HEK293 (cell line): Measurements from ENCODE around the gene TARBP1.

Source experiments
- CTCF ChIA-PET: fragments of 350-600 bp; formaldehyde crosslinking; extraction: SDS; loops from one replicate; lab custom pipeline; 2021; ENCODE audit warnings: antibody characterized with exemption; lab: Yijun Ruan, JAX
- POLR2A ChIA-PET: fragments of 300-600 bp; formaldehyde crosslinking; extraction: SDS; loops from one replicate; lab custom pipeline; 2020; ENCODE audit warnings: antibody characterized with exemption, inconsistent platforms; lab: Yijun Ruan, JAX
- H3K27ac ChIP-seq: fragments of 200-500 bp; sonication (Bioruptor generic); 2 replicates; pipeline ENCODE4 v1.5.1; 2014; ENCODE audit warnings: low read depth, low read length, control low read depth, inconsistent platforms; ENCODE audit errors: extremely low read depth
- H3K36me3 ChIP-seq, 2 experiments: fragments of 200-500 bp in 1 of 2; sonication (Bioruptor generic) in 1 of 2; 1 replicate in 1 of 2; 2 replicates in 1 of 2; pipeline ENCODE4 v1.5.1; 2014 to 2017; ENCODE audit warnings: inconsistent platforms in 2 of 2, low read length in 2 of 2; ENCODE audit not compliant: control insufficient read depth in 2 of 2, insufficient read depth in 1 of 2
- H3K4me1 ChIP-seq: fragments of 200-500 bp; sonication (Bioruptor generic); 2 replicates; pipeline ENCODE4 v1.5.1; 2014; ENCODE audit warnings: mild to moderate bottlenecking, low read length, inconsistent platforms; ENCODE audit not compliant: control insufficient read depth, insufficient read depth
- H3K4me3 ChIP-seq: 2 replicates; pipeline ENCODE4 v1.5.1; 2011; ENCODE audit warnings: low read depth, mild to moderate bottlenecking, control low read depth, low read length, moderate library complexity
- H3K9me3 ChIP-seq: fragments of 200-500 bp; sonication (Bioruptor generic); 2 replicates; pipeline ENCODE4 v1.5.1; 2014; ENCODE audit warnings: low read depth, low read length, inconsistent platforms; ENCODE audit not compliant: control insufficient read depth, insufficient read depth
- FEZF1 ChIP-seq: fragments of 450-650 bp; formaldehyde crosslinking; IDR thresholded peaks from 2 replicates; pipeline ENCODE4 v1.5.1; 2016; ENCODE audit warnings: missing biosample characterization, missing genetic modification characterization
- GLI4 ChIP-seq: fragments of 450-650 bp; formaldehyde crosslinking; IDR thresholded peaks from 2 replicates; pipeline ENCODE4 v1.5.1; 2016; ENCODE audit warnings: missing biosample characterization, missing genetic modification characterization
- GLIS1 ChIP-seq: fragments of 450-650 bp; formaldehyde crosslinking; IDR thresholded peaks from 2 replicates; pipeline ENCODE4 v1.5.1; 2016; ENCODE audit warnings: missing biosample characterization, missing genetic modification characterization
- HOXD13 ChIP-seq: sonication (generic); formaldehyde crosslinking; IDR thresholded peaks from 2 replicates; pipeline ENCODE4 v1.8.0; 2022; ENCODE audit warnings: missing genetic modification reagents, borderline replicate concordance
- KLF1 ChIP-seq: fragments of 450-650 bp; formaldehyde crosslinking; IDR thresholded peaks from 2 replicates; pipeline ENCODE4 v1.5.1; 2016; ENCODE audit warnings: missing biosample characterization, missing genetic modification characterization
- MEIS1 ChIP-seq: sonication (generic); formaldehyde crosslinking; IDR thresholded peaks from 2 replicates; pipeline ENCODE4 v1.8.1; 2022; ENCODE audit warnings: missing genetic modification reagents, mild to moderate bottlenecking, borderline replicate concordance
- SP7 ChIP-seq: fragments of 450-650 bp; formaldehyde crosslinking; IDR thresholded peaks from 2 replicates; pipeline ENCODE4 v1.5.1; 2016; ENCODE audit warnings: missing biosample characterization, missing genetic modification characterization
- TRIM28 ChIP-seq: IDR thresholded peaks from 2 replicates; pipeline ENCODE4 v1.6.1; 2011; ENCODE audit warnings: low read length, control low read depth, borderline replicate concordance
- ZBTB48 ChIP-seq: fragments of 450-650 bp; formaldehyde crosslinking; IDR thresholded peaks from 2 replicates; pipeline ENCODE4 v1.5.1; 2016; ENCODE audit warnings: missing biosample characterization, missing genetic modification characterization
- ZNF10 ChIP-seq: fragments of 450-650 bp; formaldehyde crosslinking; IDR thresholded peaks from 2 replicates; pipeline ENCODE4 v1.5.1; 2017; ENCODE audit warnings: missing biosample characterization, missing genetic modification characterization
- ZNF157 ChIP-seq: fragments of 450-650 bp; formaldehyde crosslinking; IDR thresholded peaks from 2 replicates; pipeline ENCODE4 v1.5.1; 2016; ENCODE audit warnings: missing biosample characterization, missing genetic modification characterization
- ZNF169 ChIP-seq: fragments of 450-650 bp; formaldehyde crosslinking; IDR thresholded peaks from 2 replicates; pipeline ENCODE4 v1.5.1; 2016; ENCODE audit warnings: missing biosample characterization, missing genetic modification characterization
- ZNF19 ChIP-seq: fragments of 450-650 bp; formaldehyde crosslinking; IDR thresholded peaks from 2 replicates; pipeline ENCODE4; 2016; ENCODE audit warnings: missing biosample characterization, missing genetic modification characterization, low read depth
- ZNF211 ChIP-seq: fragments of 450-650 bp; formaldehyde crosslinking; IDR thresholded peaks from 2 replicates; pipeline ENCODE4 v1.5.1; 2016; ENCODE audit warnings: low read depth, missing biosample characterization, missing genetic modification characterization
- ZNF23 ChIP-seq: fragments of 450-650 bp; formaldehyde crosslinking; IDR thresholded peaks from 2 replicates; pipeline ENCODE4 v1.5.1; 2016; ENCODE audit warnings: missing biosample characterization, missing genetic modification characterization, borderline replicate concordance
- ZNF335 ChIP-seq: fragments of 450-650 bp; formaldehyde crosslinking; conservative IDR thresholded peaks from 2 replicates; pipeline ENCODE4 v1.5.1; 2016; ENCODE audit warnings: missing biosample characterization, missing genetic modification characterization
- ZNF350 ChIP-seq: fragments of 450-650 bp; formaldehyde crosslinking; IDR thresholded peaks from 2 replicates; pipeline ENCODE4 v1.5.0; 2017; ENCODE audit warnings: missing biosample characterization, mild to moderate bottlenecking, missing genetic modification characterization
- ZNF366 ChIP-seq: fragments of 450-650 bp; formaldehyde crosslinking; conservative IDR thresholded peaks from 2 replicates; pipeline ENCODE4 v1.5.1; 2016; ENCODE audit warnings: missing biosample characterization, missing genetic modification characterization
- ZNF501 ChIP-seq: fragments of 450-650 bp; formaldehyde crosslinking; IDR thresholded peaks from 2 replicates; pipeline ENCODE4 v1.5.1; 2016; ENCODE audit warnings: missing biosample characterization, missing genetic modification characterization
- ZNF560 ChIP-seq: fragments of 450-650 bp; formaldehyde crosslinking; IDR thresholded peaks from 2 replicates; pipeline ENCODE4 v1.5.1; 2017; ENCODE audit warnings: missing biosample characterization, missing genetic modification characterization, borderline replicate concordance
- ZNF596 ChIP-seq: fragments of 450-650 bp; IDR thresholded peaks from 2 replicates; pipeline ENCODE4 v1.5.0; 2018; ENCODE audit warnings: missing biosample characterization, mild to moderate bottlenecking, missing genetic modification characterization, moderate library complexity
- ZNF626 ChIP-seq: fragments of 450-650 bp; sonication (Bioruptor Pico); formaldehyde crosslinking; IDR thresholded peaks from 2 replicates; pipeline ENCODE4 v1.5.1; 2018; ENCODE audit warnings: missing biosample characterization, missing genetic modification characterization, inconsistent platforms
- ZNF664 ChIP-seq: fragments of 450-650 bp; formaldehyde crosslinking; IDR thresholded peaks from 2 replicates; pipeline ENCODE4 v1.5.1; 2016; ENCODE audit warnings: missing biosample characterization, missing genetic modification characterization
- ZNF785 ChIP-seq: fragments of 450-650 bp; formaldehyde crosslinking; IDR thresholded peaks from 2 replicates; pipeline ENCODE4 v1.5.1; 2016; ENCODE audit warnings: missing biosample characterization, missing genetic modification characterization
- ZSCAN16 ChIP-seq: fragments of 450-650 bp; formaldehyde crosslinking; IDR thresholded peaks from 2 replicates; pipeline ENCODE4 v1.5.1; 2016; ENCODE audit warnings: missing biosample characterization, missing genetic modification characterization
- TF ChIP-seq, protein P1 (sequence below): fragments of 450-650 bp; formaldehyde crosslinking; IDR thresholded peaks from 2 replicates; pipeline ENCODE4 v1.5.1; 2017; ENCODE audit warnings: missing biosample characterization, mild to moderate bottlenecking, missing genetic modification characterization, moderate library complexity
- TF ChIP-seq, protein P2 (sequence below): fragments of 450-650 bp; formaldehyde crosslinking; IDR thresholded peaks from 2 replicates; pipeline ENCODE4 v1.5.1; 2016; ENCODE audit warnings: missing biosample characterization, missing genetic modification characterization
- TF ChIP-seq, protein P3 (sequence below): fragments of 450-650 bp; formaldehyde crosslinking; IDR thresholded peaks from 2 replicates; pipeline ENCODE4 v1.5.1; 2017; ENCODE audit warnings: missing biosample characterization, missing genetic modification characterization

The TARBP1 gene

DNA sequence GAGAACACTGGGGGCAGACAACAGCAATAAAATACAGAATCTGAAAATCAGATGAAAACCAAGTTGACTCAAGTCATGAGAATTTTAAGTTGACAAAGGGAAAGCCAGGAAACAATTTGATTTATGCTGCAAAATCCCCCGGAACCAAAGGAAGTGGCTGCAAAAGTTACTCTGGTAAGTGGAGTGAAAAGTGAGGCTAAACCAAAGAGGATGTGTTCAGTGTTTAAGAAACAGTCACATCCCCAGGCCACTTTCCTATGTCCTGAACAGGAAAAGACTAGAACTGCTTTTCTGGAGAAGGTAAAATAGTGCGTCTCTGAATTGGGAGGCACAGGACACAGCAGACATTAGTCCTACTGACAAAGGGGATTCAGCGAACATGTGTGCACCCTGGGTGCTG lies 5.9 kb downstream of the TARBP1 start:
- no peak overlapping the region for H3K27ac ChIP-seq
- ChIA-PET CTCF (interaction anchor here (1.5 kb wide), 1 partner anchor 14 kb away, joined by 4 read pairs; no protein-coding TSS in a partner anchor), POLR2A (no interaction called here)
- H3K4me3 ChIP-seq = no peak overlapping the region
- H3K36me3 ChIP-seq = peaks cover 0 to 21% of the 10 kb centered on the region in 2 experiments; a peak in 2 of 3 replicates
- no peak for TF ChIP-seq ZNF211 (tag by site-specific recombination)
- TF ChIP-seq TRIM28 = no peak
- TF ChIP-seq ZNF157 (tag by site-specific recombination) = no peak
- TF ChIP-seq ZNF350 (tag by site-specific recombination) = no peak
- no peak for TF ChIP-seq KLF1
- TF ChIP-seq ZNF366 (tag by site-specific recombination) = no peak
- no peak for TF ChIP-seq ZNF335 (tag by site-specific recombination)
- TF ChIP-seq, protein P1, sequence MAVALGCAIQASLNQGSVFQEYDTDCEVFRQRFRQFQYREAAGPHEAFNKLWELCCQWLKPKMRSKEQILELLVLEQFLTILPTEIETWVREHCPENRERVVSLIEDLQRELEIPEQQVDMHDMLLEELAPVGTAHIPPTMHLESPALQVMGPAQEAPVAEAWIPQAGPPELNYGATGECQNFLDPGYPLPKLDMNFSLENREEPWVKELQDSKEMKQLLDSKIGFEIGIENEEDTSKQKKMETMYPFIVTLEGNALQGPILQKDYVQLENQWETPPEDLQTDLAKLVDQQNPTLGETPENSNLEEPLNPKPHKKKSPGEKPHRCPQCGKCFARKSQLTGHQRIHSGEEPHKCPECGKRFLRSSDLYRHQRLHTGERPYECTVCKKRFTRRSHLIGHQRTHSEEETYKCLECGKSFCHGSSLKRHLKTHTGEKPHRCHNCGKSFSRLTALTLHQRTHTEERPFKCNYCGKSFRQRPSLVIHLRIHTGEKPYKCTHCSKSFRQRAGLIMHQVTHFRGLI = no peak
- no peak for TF ChIP-seq FEZF1 (tag by site-specific recombination)
- no peak for TF ChIP-seq ZNF23 (tag by site-specific recombination)
- TF ChIP-seq, protein P2, sequence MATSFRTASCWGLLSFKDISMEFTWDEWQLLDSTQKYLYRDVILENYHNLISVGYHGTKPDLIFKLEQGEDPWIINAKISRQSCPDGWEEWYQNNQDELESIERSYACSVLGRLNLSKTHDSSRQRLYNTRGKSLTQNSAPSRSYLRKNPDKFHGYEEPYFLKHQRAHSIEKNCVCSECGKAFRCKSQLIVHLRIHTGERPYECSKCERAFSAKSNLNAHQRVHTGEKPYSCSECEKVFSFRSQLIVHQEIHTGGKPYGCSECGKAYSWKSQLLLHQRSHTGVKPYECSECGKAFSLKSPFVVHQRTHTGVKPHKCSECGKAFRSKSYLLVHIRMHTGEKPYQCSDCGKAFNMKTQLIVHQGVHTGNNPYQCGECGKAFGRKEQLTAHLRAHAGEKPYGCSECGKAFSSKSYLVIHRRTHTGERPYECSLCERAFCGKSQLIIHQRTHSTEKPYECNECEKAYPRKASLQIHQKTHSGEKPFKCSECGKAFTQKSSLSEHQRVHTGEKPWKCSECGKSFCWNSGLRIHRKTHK (tag by site-specific recombination) = no peak
- no peak for TF ChIP-seq ZNF626 (tag by site-specific recombination)
- no peak for TF ChIP-seq ZNF169 (tag by site-specific recombination)
- TF ChIP-seq MEIS1 (CRISPR knock-in tag) = no peak
- TF ChIP-seq ZBTB48 (tag by site-specific recombination) = no peak
- H3K9me3 ChIP-seq = no peaks in the 10 kb centered on the region
- H3K4me1 ChIP-seq = peaks cover 26% of the 10 kb centered on the region

DNA sequence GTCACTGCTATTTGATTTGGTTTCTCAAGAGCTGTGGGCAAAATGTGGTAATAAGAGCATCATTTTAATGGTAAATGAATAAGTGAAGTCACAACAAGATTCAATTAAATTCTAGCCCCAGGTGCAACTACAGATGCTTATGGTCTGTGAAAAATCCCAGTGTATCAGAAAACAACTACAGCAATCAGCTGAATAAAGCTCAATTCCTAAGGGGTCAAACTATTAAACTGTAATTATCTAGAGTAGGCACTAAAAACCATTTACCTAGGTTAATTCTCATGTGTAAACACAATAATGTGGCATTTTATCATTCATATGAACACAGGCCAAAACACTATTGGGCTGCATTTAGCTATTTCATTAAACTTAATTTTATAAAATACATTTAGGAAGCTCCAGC lies 9.6 kb downstream of the TARBP1 start:
- TF ChIP-seq, protein P3, sequence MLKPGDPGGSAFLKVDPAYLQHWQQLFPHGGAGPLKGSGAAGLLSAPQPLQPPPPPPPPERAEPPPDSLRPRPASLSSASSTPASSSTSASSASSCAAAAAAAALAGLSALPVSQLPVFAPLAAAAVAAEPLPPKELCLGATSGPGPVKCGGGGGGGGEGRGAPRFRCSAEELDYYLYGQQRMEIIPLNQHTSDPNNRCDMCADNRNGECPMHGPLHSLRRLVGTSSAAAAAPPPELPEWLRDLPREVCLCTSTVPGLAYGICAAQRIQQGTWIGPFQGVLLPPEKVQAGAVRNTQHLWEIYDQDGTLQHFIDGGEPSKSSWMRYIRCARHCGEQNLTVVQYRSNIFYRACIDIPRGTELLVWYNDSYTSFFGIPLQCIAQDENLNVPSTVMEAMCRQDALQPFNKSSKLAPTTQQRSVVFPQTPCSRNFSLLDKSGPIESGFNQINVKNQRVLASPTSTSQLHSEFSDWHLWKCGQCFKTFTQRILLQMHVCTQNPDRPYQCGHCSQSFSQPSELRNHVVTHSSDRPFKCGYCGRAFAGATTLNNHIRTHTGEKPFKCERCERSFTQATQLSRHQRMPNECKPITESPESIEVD (tag by site-specific recombination) = peak; percentile 61; the same call in 1 of the 2 replicates
- TF ChIP-seq ZNF785 (tag by site-specific recombination) = no peak
- H3K4me1 ChIP-seq = peaks cover 3% of the 10 kb centered on the region
- no peak overlapping the region for H3K4me3 ChIP-seq
- H3K36me3 ChIP-seq = peaks cover 30 to 42% of the 10 kb centered on the region in 2 experiments
- ChIA-PET CTCF (no interaction called here), POLR2A (interaction anchor here (0.6 kb wide), 1 partner anchor 304 kb away, joined by 5 read pairs; no protein-coding TSS in a partner anchor)
- no peak overlapping the region for H3K27ac ChIP-seq
- H3K9me3 ChIP-seq = no peaks in the 10 kb centered on the region

DNA sequence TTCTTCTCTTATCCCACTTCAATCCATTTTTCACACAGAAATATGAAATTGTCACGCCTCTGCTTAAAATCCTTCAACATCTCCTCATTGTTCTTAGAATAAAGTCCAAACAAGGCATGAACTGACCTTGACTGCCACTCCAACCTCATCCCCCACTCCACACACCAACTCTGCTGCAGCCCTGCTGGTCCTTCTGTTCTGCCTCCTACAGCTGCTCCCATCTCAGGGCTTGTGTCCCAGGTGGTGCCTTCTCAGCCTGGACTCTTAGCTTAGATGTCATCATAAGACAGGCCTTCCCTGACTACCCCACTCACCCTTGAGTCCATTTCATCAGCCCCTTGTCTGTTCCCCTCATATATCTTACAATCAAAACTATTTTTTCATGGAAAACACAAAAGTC lies 10.4 kb downstream of the TARBP1 start:
- Histone ChIP-seq H3K36me3 (peaks cover 32 to 43% of the 10 kb centered on the region in 2 experiments), H3K9me3 (no peaks in the 10 kb centered on the region), H3K4me3 (no peak overlapping the region), H3K4me1 (no peaks in the 10 kb centered on the region), H3K27ac (no peak overlapping the region)
- POLR2A ChIA-PET = no interaction called here
- CTCF ChIA-PET = interaction anchor here (1.5 kb wide), 1 partner anchor 10 kb away, joined by 4 read pairs; no protein-coding TSS in a partner anchor
- TF ChIP-seq ZNF664 (no peak), HOXD13 (CRISPR knock-in tag) (no peak), ZNF501 (no peak), ZSCAN16 (tag by site-specific recombination) (no peak), GLI4 (tag by site-specific recombination) (no peak), ZNF560 (no peak), GLIS1 (tag by site-specific recombination) (no peak), SP7 (no peak), ZNF596 (no peak), ZNF19 (tag by site-specific recombination) (no peak), ZNF10 (no peak)
- TF ChIP-seq, protein P3 (tag by site-specific recombination) = no peak
